Measurements from ENCODE around the gene PSMD5. TPM values are rescaled to one million over a fixed set of nuclear protein-coding genes. Genes with fewer than 3 reads are reported as not detected.

Gene PSMD5
- total RNA-seq, 1 experiment from 2014 or later: 86.4 TPM

DNA sequence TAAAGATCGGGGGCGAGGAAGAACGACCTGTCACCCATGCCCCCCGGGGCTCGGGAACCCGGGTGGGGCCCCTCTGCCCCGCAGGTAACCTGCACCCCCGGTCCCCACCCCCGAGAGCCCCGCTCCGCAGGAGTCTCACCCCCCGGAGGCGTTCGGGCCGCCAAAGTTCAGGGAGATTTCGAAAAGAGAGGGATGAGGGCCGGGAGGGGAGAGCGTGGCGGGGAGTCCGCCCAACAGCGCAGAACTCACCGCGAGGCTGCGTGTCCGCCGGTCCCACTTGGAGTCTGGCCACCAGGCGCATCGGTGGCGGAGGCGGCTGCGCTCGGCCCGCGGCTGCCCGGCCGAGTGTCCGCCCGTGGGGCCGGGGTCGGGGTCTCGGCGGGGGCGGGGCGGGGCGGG, 34.1 kb upstream of the PSMD5 start, which contains the start of gene PHF19:
PHF19 (minus strand) TSS at position 347 of the 399 bp plus-strand sequence. CDS start 2,447 bp downstream, outside the sequence.
- Histone ChIP-seq H3K27ac (peak within 1 kb of the TSS; percentile 76), H3K4me1 (replicated peaks; ENCODE audit: insufficient read depth) (peaks cover 49% of the 10 kb centered on the region), H3F3A (ENCODE audit: insufficient read depth, low read depth) (peaks cover 33% of the 10 kb centered on the region), H3K79me2 (ENCODE audit: low read depth) (peaks cover 22% of the 10 kb centered on the region), H4K20me1 (ENCODE audit: insufficient read depth) (no peaks in the 10 kb centered on the region), H3K36me3 (ENCODE audit: low read depth) (no peaks in the 10 kb centered on the region), H3K4me2 (peak within 1 kb of the TSS; percentile 97), H3K9me3 (ENCODE audit: insufficient read depth, low read depth) (no peaks in the 10 kb centered on the region), H3K9me2 (ENCODE audit: insufficient read depth) (no peaks in the 10 kb centered on the region), H3K4me3 (peak within 1 kb of the TSS; percentile 87), H2AFZ (peak within 1 kb of the TSS; percentile 87), H3K27me3 (ENCODE audit: insufficient read depth, low read depth) (no peaks in the 10 kb centered on the region)
- intact Hi-C loops (cut with micrococcal nuclease; ENCODE audit: unreplicated experiment): loop anchor here (1.0 kb wide), 1 partner anchor 59 kb away; no protein-coding TSS in a partner anchor
- ChIA-PET CTCF (no interaction called here), POLR2A (ENCODE audit: unreplicated experiment) (interaction anchor here (0.6 kb wide), 1 partner anchor 84 kb away, joined by 5 read pairs; the partner anchor contains the start of gene FBXW2)
- peak in 1 of 2 experiments; percentile 44 for DNase-seq
- TSS peak; percentile 66 for BruUV-seq (replicated peaks)
- TF ChIP-seq EZH2 (IDR thresholded peaks at IDR 0.05; ENCODE audit: low read depth): no peak

DNA sequence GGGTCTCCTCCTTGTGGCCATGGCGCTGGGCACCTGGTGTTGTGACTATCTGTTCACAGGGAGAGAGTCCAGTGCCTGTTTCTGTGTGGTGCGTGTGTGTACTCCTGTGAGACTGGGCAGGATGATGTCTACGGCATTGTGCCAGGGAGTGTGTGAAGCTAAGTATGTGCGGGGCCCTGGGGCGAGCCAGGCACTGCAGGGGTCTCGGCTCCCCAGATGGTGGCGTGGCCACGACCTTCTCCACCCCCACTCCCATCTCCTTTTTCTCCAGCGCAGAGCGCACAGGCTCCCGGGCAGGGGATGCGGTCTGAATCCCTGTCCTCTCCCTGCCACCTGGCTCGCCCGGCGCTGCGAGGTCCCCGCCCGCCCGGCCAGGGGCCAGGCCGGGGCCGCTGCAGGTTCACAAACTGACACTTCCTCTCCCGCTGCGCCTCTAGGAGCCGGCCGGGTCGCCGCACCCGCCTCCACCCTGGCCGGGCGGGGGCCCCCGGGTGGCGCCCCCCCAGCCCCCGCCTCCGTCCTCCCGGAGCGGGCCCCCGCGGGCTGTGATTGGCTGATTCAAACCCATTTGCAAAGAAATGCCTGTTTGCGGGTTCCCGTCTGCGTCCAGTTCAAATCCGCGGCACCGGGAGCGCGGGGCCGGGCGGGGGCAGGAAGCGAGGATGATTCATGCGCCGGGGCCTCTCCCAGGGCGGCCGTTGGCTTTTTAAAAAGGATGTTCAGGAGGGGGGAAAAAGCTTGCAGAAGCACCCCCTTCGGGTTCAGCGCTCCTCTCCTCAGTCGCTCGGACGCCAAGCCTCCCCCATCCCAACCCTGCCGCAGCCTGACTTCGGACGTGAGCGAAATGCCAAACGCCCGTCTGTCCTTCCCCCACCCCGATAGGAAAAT, 33.5 kb upstream of the PSMD5 start:
- Histone ChIP-seq H2AFZ (peak overlapping the region; percentile 82), H3K36me3 (ENCODE audit: low read depth) (no peaks in the 10 kb centered on the region), H3K4me1 (replicated peaks; ENCODE audit: insufficient read depth) (peaks cover 49% of the 10 kb centered on the region), H3K4me3 (peak overlapping the region; percentile 87), H3K4me2 (peak overlapping the region; percentile 97), H3K79me2 (ENCODE audit: low read depth) (peaks cover 22% of the 10 kb centered on the region), H3F3A (ENCODE audit: insufficient read depth, low read depth) (peaks cover 33% of the 10 kb centered on the region), H3K27ac (peak overlapping the region; percentile 76), H3K27me3 (ENCODE audit: insufficient read depth, low read depth) (no peaks in the 10 kb centered on the region), H4K20me1 (ENCODE audit: insufficient read depth) (no peaks in the 10 kb centered on the region), H3K9me3 (ENCODE audit: insufficient read depth, low read depth) (no peaks in the 10 kb centered on the region), H3K9me2 (ENCODE audit: insufficient read depth) (no peaks in the 10 kb centered on the region)
- DNase-seq: peak; percentile 73 to 95
- ChIA-PET POLR2A (ENCODE audit: unreplicated experiment) (interaction anchor here (0.6 kb wide), 1 partner anchor 83 kb away, joined by 5 read pairs; the partner anchor contains the start of gene FBXW2), CTCF (no interaction called here)
- no peak for TF ChIP-seq EZH2 (IDR thresholded peaks at IDR 0.05; ENCODE audit: low read depth)
- TF ChIP-seq, protein P1, sequence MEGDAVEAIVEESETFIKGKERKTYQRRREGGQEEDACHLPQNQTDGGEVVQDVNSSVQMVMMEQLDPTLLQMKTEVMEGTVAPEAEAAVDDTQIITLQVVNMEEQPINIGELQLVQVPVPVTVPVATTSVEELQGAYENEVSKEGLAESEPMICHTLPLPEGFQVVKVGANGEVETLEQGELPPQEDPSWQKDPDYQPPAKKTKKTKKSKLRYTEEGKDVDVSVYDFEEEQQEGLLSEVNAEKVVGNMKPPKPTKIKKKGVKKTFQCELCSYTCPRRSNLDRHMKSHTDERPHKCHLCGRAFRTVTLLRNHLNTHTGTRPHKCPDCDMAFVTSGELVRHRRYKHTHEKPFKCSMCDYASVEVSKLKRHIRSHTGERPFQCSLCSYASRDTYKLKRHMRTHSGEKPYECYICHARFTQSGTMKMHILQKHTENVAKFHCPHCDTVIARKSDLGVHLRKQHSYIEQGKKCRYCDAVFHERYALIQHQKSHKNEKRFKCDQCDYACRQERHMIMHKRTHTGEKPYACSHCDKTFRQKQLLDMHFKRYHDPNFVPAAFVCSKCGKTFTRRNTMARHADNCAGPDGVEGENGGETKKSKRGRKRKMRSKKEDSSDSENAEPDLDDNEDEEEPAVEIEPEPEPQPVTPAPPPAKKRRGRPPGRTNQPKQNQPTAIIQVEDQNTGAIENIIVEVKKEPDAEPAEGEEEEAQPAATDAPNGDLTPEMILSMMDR (conservative IDR thresholded peaks at IDR 0.05): no peak
- BruUV-seq (replicated peaks): TSS peak; percentile 31
- intact Hi-C loops (cut with micrococcal nuclease; ENCODE audit: unreplicated experiment): loop anchor here (1.0 kb wide), 1 partner anchor 60 kb away; no protein-coding TSS in a partner anchor

DNA sequence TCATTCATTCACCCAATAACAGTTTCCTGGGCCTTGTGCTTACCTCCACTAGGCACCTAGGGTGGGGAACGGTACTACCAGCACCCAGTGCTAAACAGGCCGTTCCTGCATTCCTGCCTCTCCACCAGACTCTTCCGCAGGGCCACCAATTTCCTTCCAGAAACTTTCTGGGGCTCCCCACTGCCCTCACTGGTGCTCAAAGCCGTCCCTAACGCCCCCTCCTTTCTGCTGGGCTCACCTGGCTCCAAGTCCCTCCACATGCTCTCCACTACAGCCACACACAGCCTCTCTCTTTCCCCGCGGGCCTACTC, 32.9 kb upstream of the PSMD5 start:
- CTCF ChIA-PET: no interaction called here
- intact Hi-C loops (cut with micrococcal nuclease; ENCODE audit: unreplicated experiment): no loop called here

More for the DNA sequence above, 32.9 kb upstream of the PSMD5 start:
- POLR2A ChIA-PET (ENCODE audit: unreplicated experiment): no interaction called here
- H3K27me3 ChIP-seq (ENCODE audit: insufficient read depth, low read depth): no peaks in the 10 kb centered on the region
- H3F3A ChIP-seq (ENCODE audit: insufficient read depth, low read depth): peaks cover 33% of the 10 kb centered on the region
- peak overlapping the region; percentile 76 for H3K27ac ChIP-seq
- H3K4me3 ChIP-seq: peak overlapping the region; percentile 87
- no peaks in the 10 kb centered on the region for H3K9me2 ChIP-seq (ENCODE audit: insufficient read depth)
- no peak for DNase-seq
- peaks cover 22% of the 10 kb centered on the region for H3K79me2 ChIP-seq (ENCODE audit: low read depth)
- peak overlapping the region; percentile 97 for H3K4me2 ChIP-seq
- no peaks in the 10 kb centered on the region for H3K9me3 ChIP-seq (ENCODE audit: insufficient read depth, low read depth)
- TF ChIP-seq, protein P1 (conservative IDR thresholded peaks at IDR 0.05): no peak
- TF ChIP-seq EZH2 (IDR thresholded peaks at IDR 0.05; ENCODE audit: low read depth): no peak
- H4K20me1 ChIP-seq (ENCODE audit: insufficient read depth): no peaks in the 10 kb centered on the region
- BruUV-seq (replicated peaks): no TSS peak
- H3K4me1 ChIP-seq (replicated peaks; ENCODE audit: insufficient read depth): peaks cover 49% of the 10 kb centered on the region
- H2AFZ ChIP-seq: peak overlapping the region; percentile 82
- no peaks in the 10 kb centered on the region for H3K36me3 ChIP-seq (ENCODE audit: low read depth)

All from PC-9 (cell line).